HG02642 (cell line): ENCODE results near the gene PRMT5.
"Not testable (repeated sequence)": the region's sequence is repeated elsewhere in the genome, so short reads cannot be mapped to it uniquely, and the experiment has no call there.

ENCODE experiments used
- ATAC-seq: cut with Tn5 transposase; IDR thresholded peaks from one replicate; pipeline ENCODE4 v1.9.1; 2021; ENCODE audit warnings: mild to moderate bottlenecking; ENCODE audit not compliant: unreplicated experiment, poor library complexity

Gene PRMT5

DNA sequence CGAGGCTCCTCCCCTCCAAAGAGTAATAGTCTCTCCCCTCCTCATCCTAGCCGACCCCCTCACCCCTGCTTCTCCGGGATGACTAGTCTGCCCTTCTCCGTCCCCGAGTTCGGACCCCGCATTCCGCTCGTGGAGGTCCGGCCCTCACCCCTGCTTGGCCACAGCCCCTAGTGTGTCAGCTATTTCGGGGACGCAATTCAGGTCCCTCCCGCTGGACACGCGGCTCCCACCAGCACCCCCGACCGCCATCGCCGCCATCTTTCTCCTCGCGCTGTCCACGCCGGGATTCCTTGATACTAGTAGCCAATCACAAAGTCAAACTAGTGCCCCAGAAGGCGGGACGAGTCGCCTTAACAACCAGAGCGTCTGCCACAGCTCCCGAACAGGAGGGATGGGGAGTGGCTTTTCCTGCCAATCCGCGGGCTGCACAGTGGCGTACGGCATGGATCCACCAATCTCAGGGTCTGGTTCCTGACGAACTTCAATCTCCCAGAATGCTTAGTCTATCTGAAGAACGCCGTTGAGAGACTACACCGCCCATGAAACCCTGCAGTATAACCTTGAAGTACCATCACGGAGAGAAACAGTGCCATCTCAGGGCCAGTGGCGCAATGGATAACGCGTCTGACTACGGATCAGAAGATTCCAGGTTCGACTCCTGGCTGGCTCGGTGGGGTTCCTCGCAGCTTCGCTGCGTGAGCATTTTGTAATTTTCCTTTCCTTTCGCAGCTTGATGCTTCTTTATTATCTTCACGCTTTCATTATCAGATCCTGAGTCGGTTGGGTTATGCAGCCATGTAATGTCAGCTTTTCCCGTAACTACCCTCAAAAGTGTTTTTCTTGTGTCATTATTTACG lies at the start of gene PRMT5:
Gene PRMT5, minus strand, starts transcription at position 273 of the 857 bp plus-strand sequence. Its CDS starts 15 bp downstream, at position 258.
- peak; percentile 92 for ATAC-seq

DNA sequence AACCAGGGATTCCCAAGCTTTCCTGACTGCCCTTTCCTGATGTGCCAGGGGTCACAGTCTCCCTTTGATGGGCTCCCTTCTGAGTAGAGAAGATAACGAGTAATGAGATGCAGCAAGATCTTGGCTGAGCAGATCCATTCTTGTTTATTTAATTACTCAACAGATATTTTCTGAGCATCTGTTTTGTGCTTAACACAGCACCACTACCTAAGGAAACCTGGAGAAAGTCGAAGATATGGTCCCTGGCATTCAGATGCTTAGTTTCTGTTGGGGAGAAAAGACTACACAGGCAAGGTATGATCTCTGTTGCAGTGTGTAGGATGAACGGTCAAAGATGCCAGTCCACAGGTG lies 49.3 kb upstream of the PRMT5 start:
- ATAC-seq = no peak

GRCh38 chr14:22977684-22978486 lies 48.7 kb upstream of the PRMT5 start:
- no peak for ATAC-seq

DNA sequence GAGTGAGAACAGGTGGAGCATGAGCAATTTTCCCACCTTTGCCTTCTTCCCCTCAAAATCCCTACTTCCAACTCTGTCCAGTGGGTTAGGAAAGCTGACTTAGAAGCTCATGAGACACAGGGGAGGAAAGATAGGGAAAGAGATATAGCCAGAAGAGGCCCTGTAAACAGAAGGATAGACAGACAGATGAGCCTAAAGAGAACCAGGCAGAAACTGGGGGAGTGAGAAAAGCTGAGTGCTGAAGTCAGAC lies 48.2 kb upstream of the PRMT5 start:
- ATAC-seq = no peak

DNA sequence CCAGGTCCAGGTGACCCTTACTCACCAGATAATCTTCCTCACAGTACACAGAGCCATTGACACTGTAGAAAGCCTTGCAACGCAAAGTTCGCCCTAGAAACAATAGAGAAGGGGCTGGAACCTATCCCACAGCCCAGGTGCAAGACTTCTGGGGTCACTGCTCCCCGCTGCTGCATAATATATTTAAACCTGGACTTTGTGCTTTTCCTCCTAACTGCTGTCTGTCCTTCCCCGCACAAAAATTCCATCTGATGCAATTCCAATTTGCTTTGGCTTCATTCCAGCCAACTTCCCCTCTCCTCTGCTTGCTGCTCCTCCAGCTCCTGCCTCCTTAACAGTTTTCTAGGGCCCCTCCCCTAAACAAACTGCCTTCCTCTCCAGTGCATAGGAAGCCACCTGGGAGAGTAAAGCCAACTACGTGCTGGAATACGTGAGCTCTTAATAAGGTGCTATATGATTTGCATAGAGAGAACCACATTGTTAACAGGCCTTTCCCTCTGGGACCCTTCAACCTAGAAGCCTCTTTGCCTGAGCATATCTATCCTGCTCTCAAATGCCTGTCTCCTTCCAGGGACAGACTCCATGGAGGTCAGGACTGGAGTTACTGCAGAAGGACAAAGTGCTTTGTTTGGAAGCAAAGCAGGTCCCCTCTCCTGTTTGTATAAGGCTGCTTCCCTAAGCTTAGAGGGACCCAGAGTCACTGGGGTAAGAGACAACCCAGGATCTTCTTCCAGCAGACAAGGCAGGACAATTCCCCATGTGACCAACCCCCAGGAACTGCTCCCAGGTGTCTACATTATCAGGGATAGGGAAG lies 47.7 kb upstream of the PRMT5 start:
- ATAC-seq = no peak

- no peak for ATAC-seq
These were observed 45.5 kb upstream of the PRMT5 start for GRCh38 chr14:22974530-22975313.

GRCh38 chr14:22973217-22974032 lies 44.2 kb upstream of the PRMT5 start:
- ATAC-seq = no peak

- no peak for ATAC-seq
These were observed 43.2 kb upstream of the PRMT5 start for GRCh38 chr14:22972313-22972930.

- no peak for ATAC-seq
These were observed 42.0 kb upstream of the PRMT5 start for GRCh38 chr14:22971152-22971551.

- ATAC-seq = no peak
These were observed 37.6 kb upstream of the PRMT5 start for GRCh38 chr14:22966783-22967269.

DNA sequence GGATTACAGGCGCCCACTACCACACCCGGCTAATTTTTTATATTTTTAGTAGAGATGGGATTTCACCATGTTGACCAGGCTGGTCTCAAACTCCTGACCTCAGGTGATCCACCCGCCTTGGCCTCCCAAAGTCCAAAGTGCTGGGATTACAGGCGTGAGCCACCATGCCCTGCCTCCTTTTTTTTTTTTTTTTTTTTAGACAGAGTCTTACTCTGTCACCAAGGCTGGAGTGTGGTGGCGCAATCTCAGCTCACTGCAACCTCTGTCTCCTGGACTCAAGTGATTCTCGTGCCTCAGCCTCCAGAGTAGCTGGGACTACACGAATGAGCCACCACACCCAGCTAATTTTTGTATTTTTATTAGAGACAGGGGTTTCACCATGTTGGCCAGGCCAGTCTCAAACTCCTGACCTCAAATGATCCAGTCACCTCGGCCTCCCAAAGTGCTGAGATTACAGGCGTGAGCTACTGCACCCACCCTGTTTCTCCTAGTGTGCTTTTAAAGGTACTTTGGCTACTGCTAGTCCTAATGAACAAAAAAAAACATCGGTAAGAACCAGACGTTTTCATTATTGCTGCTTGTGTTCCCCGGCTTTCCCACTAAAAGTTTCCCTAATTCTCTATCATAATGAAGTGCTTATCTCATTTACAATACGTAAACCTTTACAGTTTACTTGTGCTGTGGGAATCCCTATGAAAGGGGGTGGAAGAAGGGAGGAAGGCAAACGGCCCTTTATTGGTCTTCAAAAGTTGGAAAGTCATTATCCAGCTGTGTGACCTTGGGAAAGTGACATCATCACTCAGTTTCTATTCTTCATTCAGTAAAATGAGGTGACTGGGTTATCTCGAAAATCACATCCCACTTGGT lies 37.0 kb upstream of the PRMT5 start:
- ATAC-seq = not testable (repeated sequence)

- ATAC-seq = no peak
These were observed 33.0 kb upstream of the PRMT5 start for GRCh38 chr14:22962061-22962676.

- ATAC-seq = no peak
These were observed 26.8 kb upstream of the PRMT5 start for GRCh38 chr14:22955702-22956569.

DNA sequence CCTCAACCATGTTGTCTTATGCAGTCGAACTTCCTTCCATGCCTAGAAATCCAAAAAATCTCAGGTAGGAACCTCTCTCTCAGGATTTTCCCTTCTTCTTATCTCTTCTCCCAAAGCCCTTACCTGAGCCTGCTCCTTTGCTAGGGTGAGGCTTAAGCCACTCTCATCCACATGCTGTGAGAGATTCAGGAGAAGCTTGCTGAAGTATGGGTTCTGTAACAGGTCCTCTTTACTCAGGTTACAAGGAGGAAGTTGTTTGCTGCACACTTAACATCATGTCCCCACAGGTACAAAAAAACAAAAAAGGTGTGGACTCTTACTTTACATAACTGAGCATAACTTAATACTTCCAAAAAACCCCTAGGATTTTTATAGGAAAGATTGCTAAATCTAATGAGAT lies 23.2 kb upstream of the PRMT5 start:
- no peak for ATAC-seq

DNA sequence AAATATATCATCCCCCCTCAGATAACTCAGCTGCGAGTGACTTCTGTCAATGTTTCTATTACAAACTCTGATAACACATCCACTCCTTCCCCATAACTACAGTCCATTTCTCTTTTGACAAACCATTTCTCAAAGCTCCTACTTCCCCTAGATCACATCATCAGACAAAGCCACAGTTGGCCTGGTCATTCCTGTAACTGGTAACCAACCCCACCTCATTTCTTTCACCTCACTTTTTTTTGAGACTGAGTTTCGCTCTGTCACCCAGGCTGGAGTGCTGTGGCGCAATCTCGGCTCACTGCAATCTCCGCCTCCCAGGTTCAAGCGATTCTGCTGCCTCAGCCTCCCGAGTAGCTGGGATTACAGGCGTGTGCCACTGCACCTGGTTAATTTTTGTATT lies 22.6 kb upstream of the PRMT5 start:
- ATAC-seq = not testable (repeated sequence)

- no peak for ATAC-seq
These were observed 16.5 kb upstream of the PRMT5 start for GRCh38 chr14:22945642-22946041.

DNA sequence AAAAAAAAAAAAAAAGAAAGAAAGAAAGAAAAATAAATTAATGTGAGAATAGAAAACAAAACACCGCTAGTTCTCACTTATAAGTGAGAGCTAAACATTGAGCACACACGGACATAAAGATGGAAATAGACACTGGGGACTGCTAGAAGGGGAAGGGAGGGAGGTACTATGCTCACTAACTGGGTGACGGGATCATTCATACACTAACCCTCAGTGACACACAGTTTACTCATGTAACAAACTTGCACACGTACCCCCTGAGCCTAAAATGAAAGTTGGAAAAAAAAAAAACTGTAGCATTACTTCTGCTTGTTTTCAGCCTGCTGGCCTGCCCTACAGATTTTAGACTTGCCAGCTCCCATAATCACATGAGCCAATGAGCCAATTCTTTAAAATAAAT lies 10.5 kb upstream of the PRMT5 start:
- no peak for ATAC-seq
